Neuron (in vitro differentiated cells): Measurements from ENCODE around the gene SNED1.

Experiments used
- H2AFZ ChIP-seq: one replicate; pipeline ENCODE4 v1.6.1; 2013; ENCODE audit warnings: low read depth, mild to moderate bottlenecking, inconsistent platforms, low read length, moderate library complexity
- H3K27me3 ChIP-seq: one replicate; pipeline ENCODE4 v1.6.1; 2013; ENCODE audit warnings: low read length; ENCODE audit not compliant: insufficient read depth
- H3K36me3 ChIP-seq: one replicate; pipeline ENCODE4 v1.6.1; 2013; ENCODE audit warnings: low read length; ENCODE audit not compliant: insufficient read depth
- H3K4me1 ChIP-seq: one replicate; pipeline ENCODE4 v1.6.1; 2013; ENCODE audit warnings: low read length; ENCODE audit not compliant: insufficient read depth
- H3K4me3 ChIP-seq: 2 replicates; pipeline ENCODE4 v1.5.1; 2013; ENCODE audit warnings: mild to moderate bottlenecking, low read length, moderate library complexity
- H3K9me3 ChIP-seq: one replicate; pipeline ENCODE4 v1.6.1; 2013; ENCODE audit warnings: low read length

Gene SNED1

DNA sequence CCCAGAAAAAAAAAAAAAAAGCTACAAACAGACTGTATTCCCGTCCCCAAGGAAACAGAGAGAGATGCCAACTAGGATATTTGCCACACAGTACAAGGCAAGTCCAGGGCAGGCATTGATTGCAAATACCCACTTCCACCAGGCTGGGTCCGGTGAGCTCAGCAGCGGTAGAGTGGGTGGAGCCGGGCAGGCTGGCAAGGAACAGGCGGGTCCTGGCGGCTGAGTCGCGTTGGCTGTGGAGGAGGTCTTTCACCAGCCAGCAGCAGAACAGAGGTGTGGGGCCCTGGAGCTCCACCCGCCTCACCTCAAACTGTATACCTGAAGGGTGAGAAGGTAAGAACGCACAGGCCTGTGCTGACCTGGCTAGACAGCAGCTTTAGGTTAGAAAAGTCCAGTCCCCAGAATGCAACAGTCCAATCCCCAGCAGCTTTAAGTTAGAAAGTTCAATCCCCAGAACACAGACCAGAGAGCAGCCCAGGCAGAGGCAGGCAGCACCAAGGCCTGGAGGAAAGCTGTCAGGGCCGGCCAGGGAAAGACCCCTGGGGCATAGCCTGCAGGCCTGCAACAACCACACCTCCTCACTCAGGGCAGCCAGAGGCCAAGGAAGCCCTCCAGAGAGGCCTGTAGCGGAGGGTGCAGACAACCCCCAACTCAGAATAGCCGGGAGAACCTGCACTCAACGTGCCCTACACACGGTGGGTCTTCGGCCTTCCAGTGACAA, 125.6 kb downstream of the SNED1 start:
- Histone ChIP-seq H3K9me3 (peaks cover 3% of the 10 kb centered on the region), H3K4me3 (no peak overlapping the region), H2AFZ (no peak overlapping the region), H3K4me1 (no peaks in the 10 kb centered on the region), H3K36me3 (peaks cover 35% of the 10 kb centered on the region), H3K27me3 (no peaks in the 10 kb centered on the region)

DNA sequence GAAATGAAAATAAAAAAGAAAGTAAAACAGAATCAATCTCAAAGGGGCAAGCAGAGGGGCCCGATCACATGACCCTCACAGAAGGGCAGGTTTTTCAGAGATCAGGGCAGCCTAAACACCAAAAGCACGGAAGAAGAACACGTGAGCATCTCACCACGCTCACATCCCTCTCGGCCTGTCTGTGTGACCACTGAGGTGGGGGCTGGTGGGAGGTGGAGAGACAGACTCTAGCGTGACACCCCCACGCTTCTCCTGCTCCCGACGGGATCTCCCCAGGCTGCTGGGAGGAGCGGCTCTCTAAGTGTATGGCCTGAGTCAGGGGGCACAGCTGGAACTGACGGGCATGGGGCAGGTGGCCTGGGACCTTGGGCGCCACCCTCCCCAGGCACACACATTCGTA, 127.2 kb downstream of the SNED1 start:
- H3K4me1 ChIP-seq: no peaks in the 10 kb centered on the region
- no peaks in the 10 kb centered on the region for H3K27me3 ChIP-seq
- peaks cover 34% of the 10 kb centered on the region for H3K36me3 ChIP-seq
- H2AFZ ChIP-seq: no peak overlapping the region
- peaks cover 3% of the 10 kb centered on the region for H3K9me3 ChIP-seq
- H3K4me3 ChIP-seq: no peak overlapping the region

DNA sequence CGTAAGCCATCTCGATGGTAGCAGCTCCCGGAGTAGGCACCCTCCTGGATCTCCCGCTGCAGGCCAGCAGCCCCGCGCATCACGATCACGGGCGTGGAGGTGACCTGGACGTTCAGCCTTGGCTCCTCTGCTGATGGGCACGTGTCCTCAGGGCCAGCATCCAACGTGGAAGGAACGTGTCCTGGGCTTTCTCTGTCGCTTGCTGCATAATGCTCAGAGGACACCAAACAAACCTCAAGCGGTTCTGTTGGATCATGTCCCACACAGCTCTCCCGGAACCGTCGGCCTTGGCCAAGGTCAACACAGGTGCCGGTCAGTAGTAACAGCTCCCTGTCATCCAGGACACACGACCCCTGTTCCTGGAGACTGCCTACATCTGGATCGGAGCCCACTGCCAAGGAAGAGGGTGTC, 127.8 kb downstream of the SNED1 start:
- no peaks in the 10 kb centered on the region for H3K4me1 ChIP-seq
- no peaks in the 10 kb centered on the region for H3K9me3 ChIP-seq
- H3K36me3 ChIP-seq: peaks cover 30% of the 10 kb centered on the region
- no peak overlapping the region for H3K4me3 ChIP-seq
- H2AFZ ChIP-seq: no peak overlapping the region
- H3K27me3 ChIP-seq: no peaks in the 10 kb centered on the region

DNA sequence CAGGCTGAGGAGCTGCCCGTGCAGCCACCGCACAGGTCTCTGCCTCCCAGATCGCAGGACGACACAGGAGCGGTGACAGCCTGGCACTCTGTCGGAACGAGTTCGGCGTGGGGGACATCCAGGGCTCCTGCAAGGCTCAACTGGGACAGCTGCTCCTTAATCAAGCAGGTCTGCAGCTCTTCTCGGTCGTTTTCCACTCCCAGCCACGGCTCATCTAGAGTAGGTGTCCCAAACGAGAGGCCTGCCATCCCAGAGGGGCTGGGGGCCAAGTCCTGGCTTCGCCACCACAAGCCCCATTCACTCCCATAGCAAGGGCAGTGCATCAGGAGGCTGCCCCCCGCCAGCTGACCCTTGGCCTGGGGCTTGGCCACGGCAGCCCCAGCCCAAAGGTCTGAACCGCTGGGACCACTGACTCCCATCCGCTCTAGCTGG, 128.4 kb downstream of the SNED1 start:
- Histone ChIP-seq H2AFZ (no peak overlapping the region), H3K4me3 (no peak overlapping the region), H3K36me3 (peaks cover 33% of the 10 kb centered on the region), H3K27me3 (no peaks in the 10 kb centered on the region), H3K9me3 (no peaks in the 10 kb centered on the region), H3K4me1 (no peaks in the 10 kb centered on the region)

DNA sequence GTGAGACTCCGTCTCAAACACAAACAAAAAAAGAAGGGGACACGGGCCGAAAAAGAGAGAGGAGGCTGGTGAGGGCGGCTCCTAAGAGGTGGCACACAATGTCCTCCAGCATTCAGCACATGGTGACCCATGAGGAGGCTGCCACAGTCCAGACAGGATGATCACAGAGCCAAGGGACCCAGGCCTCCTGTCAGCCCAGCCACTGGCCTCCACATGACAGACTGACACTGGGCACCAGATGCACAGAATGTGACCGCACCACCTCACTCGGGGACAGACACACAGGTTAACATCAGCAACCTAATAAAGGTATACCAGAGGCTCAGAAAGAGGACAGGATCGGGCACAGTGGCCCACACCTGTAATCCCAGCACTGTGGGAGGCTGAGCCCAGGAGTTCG, 129.8 kb downstream of the SNED1 start:
- Histone ChIP-seq H3K27me3 (no peaks in the 10 kb centered on the region), H3K4me3 (no peak overlapping the region), H2AFZ (no peak overlapping the region), H3K36me3 (peaks cover 29% of the 10 kb centered on the region), H3K9me3 (no peaks in the 10 kb centered on the region), H3K4me1 (no peaks in the 10 kb centered on the region)

DNA sequence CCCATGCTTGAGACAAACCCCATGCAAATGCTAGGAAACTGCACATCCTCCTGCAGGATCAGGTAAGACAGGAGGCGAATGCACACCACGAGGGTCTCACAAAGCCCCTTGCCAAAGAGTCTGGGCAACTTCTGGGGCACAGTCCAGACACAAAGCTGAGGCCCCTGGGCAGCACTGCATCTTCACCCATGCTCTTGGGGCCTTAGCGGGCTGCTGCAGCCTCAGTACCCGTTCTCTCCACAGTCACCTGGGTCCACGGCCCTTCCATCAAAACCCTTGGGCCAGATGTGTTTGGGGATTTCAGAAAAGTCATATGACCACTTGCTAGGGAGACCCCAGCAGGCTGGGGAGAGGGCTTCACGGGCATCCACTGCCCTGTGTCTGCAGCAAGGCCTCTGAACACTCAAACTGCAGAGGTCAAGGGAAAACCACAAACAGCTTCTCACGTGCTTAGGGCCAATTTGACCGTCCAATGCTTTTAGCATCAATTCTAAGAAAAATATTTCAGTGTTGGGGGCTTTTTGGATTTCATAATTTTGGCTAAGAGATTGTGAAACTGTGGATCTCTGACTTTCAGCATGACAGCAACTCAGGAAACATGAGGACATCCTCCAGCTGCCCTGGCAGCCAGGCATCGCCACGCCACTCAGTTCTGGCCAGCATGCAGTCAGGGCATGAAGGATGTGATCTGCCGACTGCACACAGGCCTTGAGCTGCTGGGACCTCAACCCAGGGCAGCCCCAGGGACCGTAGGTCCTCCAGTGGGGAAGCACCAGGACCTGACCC, 130.9 kb downstream of the SNED1 start:
- H3K9me3 ChIP-seq: no peaks in the 10 kb centered on the region
- H3K4me3 ChIP-seq: no peak overlapping the region
- H3K27me3 ChIP-seq: no peaks in the 10 kb centered on the region
- H3K4me1 ChIP-seq: no peaks in the 10 kb centered on the region
- H3K36me3 ChIP-seq: peaks cover 26% of the 10 kb centered on the region
- no peak overlapping the region for H2AFZ ChIP-seq

DNA sequence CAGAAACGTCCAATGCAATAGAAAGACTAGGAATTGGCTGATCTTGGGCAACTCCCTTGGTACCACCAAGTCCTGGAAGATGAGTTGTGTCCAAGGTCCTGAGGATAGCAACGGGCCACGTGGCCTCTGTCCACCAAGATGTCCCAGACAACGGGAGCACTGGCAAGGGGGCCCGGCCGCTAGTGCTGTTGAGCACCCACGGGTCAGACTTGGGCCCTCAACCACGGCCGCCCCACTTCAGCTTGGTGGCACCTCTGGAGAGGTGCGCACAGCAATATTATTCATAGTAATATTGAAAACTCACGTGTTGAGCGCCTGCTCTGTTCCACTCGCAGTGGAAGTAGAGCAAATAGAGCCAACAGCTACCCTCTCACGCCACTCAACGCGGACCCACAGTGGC, 131.9 kb downstream of the SNED1 start:
- H3K27me3 ChIP-seq: no peaks in the 10 kb centered on the region
- H3K36me3 ChIP-seq: peaks cover 29% of the 10 kb centered on the region
- H3K4me3 ChIP-seq: no peak overlapping the region
- no peak overlapping the region for H2AFZ ChIP-seq
- H3K4me1 ChIP-seq: no peaks in the 10 kb centered on the region
- no peaks in the 10 kb centered on the region for H3K9me3 ChIP-seq

DNA sequence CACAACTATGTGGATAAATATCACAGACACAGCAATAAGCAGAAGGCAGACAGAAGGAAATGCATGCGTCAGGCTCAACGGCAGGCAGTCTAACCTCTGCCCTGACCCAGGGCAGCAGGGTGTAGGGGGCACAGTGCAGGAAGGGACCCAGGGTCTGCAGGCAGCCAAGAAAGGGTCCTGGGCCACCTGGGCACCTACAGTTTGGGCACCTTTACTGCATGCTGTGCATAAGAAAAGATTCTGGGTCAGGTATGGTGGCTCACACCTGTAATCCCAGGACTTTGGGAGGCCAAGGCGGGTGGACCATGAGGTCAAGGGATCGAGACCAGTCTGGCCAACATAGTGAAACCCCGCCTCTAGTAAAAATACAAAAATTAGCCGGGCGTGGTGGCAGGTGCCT, 133.1 kb downstream of the SNED1 start:
- no peaks in the 10 kb centered on the region for H3K9me3 ChIP-seq
- H3K27me3 ChIP-seq: no peaks in the 10 kb centered on the region
- H3K36me3 ChIP-seq: peaks cover 32% of the 10 kb centered on the region
- no peaks in the 10 kb centered on the region for H3K4me1 ChIP-seq
- no peak overlapping the region for H2AFZ ChIP-seq
- no peak overlapping the region for H3K4me3 ChIP-seq

DNA sequence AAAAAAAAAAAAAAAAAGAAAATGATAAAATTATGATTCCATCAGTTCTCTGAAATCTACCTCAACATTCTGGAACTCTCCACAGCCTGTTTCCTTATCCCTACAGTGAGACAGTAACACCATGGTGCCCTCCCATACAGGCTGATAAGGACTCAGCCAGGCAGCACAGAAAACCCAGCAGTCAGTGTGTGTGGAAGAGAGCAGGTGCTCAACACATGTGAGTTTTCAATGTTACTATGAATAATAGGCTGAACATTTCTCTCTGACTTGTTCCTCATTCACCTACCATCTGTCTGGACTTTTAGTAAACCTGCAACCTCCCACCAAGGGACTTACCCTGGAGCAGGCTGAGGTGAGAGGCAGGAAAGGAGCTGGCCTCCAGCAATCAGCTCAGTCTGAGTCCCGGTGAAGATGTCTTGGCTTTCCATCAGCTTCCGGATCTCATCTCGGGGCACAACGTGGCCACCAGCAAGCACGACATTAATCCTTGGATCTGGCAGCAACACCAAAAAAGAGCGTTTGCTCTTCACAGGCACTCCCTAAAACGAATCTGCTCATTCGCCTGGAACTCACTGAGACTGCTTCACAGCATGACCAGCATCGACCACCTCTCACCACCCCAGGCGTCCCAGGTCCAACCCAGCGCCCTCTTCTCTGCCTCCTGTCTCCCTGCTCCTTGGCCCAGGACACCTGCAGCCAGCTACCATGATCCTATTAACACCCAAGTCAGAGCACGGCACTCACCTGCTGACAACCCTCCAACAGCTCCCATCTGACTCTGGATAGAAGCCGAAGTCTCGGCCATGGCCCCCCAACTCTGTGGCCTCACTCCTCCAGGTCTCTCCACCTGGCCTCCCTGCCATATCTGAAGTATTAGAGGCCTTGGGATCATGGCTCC, 134.4 kb downstream of the SNED1 start:
- Histone ChIP-seq H3K27me3 (no peaks in the 10 kb centered on the region), H3K9me3 (no peaks in the 10 kb centered on the region), H2AFZ (no peak overlapping the region), H3K4me3 (no peak overlapping the region), H3K36me3 (peaks cover 38% of the 10 kb centered on the region), H3K4me1 (no peaks in the 10 kb centered on the region)

DNA sequence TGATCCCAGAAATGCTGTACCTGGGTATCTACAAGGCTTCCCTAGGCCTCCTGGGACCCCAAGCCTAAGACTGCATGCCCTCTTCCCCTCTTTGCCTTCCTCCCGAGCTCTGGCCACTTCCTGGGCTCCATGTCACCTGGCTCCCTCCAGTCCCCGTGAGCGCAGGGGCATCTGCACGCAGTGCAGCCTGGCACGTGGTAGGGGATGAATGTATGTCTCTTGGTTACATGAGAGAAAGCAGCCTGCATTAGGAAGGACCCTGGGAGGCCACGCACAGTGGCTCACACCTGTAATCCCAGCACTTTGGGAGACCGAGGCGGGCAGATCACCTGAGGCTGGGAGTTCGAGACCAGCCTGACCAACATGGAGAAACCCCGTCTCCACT, 135.0 kb downstream of the SNED1 start:
- peaks cover 44% of the 10 kb centered on the region for H3K36me3 ChIP-seq

DNA sequence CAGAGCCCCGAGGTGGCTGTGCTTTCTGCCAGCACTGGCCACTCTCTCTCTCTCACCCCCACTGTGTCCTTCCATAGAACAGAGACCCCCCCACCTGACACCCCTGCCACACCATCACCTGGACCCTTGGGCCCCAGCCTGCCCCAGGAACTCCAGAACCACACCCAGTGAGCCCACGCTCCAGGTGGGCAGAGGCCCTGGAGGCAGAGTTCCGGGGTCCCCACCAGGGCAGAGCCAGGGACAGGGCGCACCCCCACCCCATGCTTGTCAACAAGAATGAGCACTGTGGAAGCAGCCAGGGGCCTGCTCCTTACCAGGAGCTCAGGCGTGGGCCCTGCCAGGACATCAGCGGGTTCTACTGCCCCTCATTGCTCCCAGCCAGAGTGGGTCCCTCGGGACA, 136.3 kb downstream of the SNED1 start:
- Histone ChIP-seq H3K36me3 (peaks cover 52% of the 10 kb centered on the region), H3K4me1 (no peaks in the 10 kb centered on the region), H3K9me3 (no peaks in the 10 kb centered on the region), H3K27me3 (no peaks in the 10 kb centered on the region), H2AFZ (no peak overlapping the region), H3K4me3 (no peak overlapping the region)

More for the DNA sequence above, 135.0 kb downstream of the SNED1 start:
- H3K27me3 ChIP-seq: no peaks in the 10 kb centered on the region
- no peaks in the 10 kb centered on the region for H3K4me1 ChIP-seq
- no peak overlapping the region for H3K4me3 ChIP-seq
- H2AFZ ChIP-seq: no peak overlapping the region
- no peaks in the 10 kb centered on the region for H3K9me3 ChIP-seq

DNA sequence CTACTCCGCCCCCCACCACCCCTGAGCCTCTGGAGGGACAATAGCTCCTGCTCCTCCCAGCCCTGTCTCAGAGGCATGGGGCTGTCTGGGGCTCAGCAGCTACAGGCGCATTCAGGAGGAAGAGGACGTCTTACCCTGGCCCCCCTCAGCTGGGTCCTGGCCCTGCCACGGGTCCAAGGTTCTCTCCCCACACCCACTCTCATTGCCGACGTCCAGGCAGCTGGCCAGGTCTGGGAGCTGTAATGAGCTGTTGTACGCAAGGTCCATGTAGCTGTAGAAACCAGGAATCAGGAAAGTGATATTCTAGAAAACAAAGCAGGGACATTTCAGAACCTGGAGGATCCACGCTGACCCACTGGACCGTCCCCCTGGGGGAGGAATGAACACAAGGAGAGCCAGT, 137.3 kb downstream of the SNED1 start:
- Histone ChIP-seq H3K36me3 (peaks cover 57% of the 10 kb centered on the region), H3K9me3 (no peaks in the 10 kb centered on the region), H3K27me3 (no peaks in the 10 kb centered on the region), H2AFZ (no peak overlapping the region), H3K4me1 (no peaks in the 10 kb centered on the region), H3K4me3 (no peak overlapping the region)

DNA sequence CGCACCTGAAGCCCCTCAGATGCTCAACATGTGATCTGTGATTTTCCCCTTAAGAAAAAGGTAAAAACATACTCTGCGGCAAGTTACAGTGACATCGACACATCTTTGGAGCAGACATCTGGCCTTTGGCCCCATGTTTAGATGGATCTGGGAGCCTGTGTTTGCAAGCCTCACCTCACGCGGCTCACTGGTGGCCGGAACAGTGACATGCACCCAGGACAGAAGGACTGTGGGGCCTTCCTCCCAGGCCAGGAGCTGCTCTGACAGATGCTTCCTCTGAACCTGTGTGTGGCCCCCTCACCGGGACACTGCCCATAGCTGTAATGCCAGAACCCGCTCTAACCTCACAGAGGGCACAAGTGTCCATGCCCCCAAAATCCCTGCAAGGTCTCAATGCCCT, 137.8 kb downstream of the SNED1 start:
- no peak overlapping the region for H2AFZ ChIP-seq
- no peaks in the 10 kb centered on the region for H3K9me3 ChIP-seq
- no peak overlapping the region for H3K4me3 ChIP-seq
- H3K4me1 ChIP-seq: no peaks in the 10 kb centered on the region
- no peaks in the 10 kb centered on the region for H3K27me3 ChIP-seq
- H3K36me3 ChIP-seq: peaks cover 57% of the 10 kb centered on the region
